IPS-18c (cell line): ENCODE measurements around the gene RHD.
"Not testable (repeated sequence)": the region's sequence is repeated elsewhere in the genome, so short reads cannot be mapped to it uniquely, and the experiment has no call there.

Experiments used
- H3K4me3 ChIP-seq: 2 replicates; pipeline ENCODE4 v1.7.0; 2013; ENCODE audit warnings: low read depth, mild to moderate bottlenecking, low read length, moderate library complexity; ENCODE audit not compliant: insufficient read depth
- H3K9me3 ChIP-seq: one replicate; pipeline ENCODE4 v1.6.1; 2013; ENCODE audit warnings: mild to moderate bottlenecking, low read length, moderate library complexity; ENCODE audit not compliant: control insufficient read depth, insufficient read depth

Gene RHD

GRCh38 chr1:25272238-25272637, at the start of gene RHD:
TSS of gene RHD (plus strand) at chr1:25272509. CDS start at chr1:25272548, 39 bp downstream.
- H3K4me3 ChIP-seq, H3K9me3 ChIP-seq: not testable (repeated sequence)

- H3K4me3 ChIP-seq: no peak overlapping the region
- no peaks in the 10 kb centered on the region for H3K9me3 ChIP-seq
Observed at GRCh38 chr1:25222606-25223005, 49.7 kb upstream of the RHD start.

GRCh38 chr1:25223471-25223870, 48.8 kb upstream of the RHD start:
- no peaks in the 10 kb centered on the region for H3K9me3 ChIP-seq
- H3K4me3 ChIP-seq: no peak overlapping the region

- H3K9me3 ChIP-seq: peaks cover 3% of the 10 kb centered on the region
Observed at GRCh38 chr1:25232027-25232865, 40.1 kb upstream of the RHD start, which contains the start of gene SYF2. TSS of gene SYF2 (minus strand) at chr1:25232502. CDS start at chr1:25232467, 35 bp downstream.

GRCh38 chr1:25232866-25233784, 39.2 kb upstream of the RHD start:
- peak overlapping the region; percentile 82 for H3K4me3 ChIP-seq
- peaks cover 3% of the 10 kb centered on the region for H3K9me3 ChIP-seq

More at GRCh38 chr1:25232027-25232865, 40.1 kb upstream of the RHD start, which contains the start of gene SYF2:
- peak within 1 kb of the TSS; percentile 82 for H3K4me3 ChIP-seq

GRCh38 chr1:25235411-25235810, 36.9 kb upstream of the RHD start:
- not testable (repeated sequence) for H3K9me3 ChIP-seq, H3K4me3 ChIP-seq

- H3K4me3 ChIP-seq, H3K9me3 ChIP-seq: not testable (repeated sequence)
Observed at GRCh38 chr1:25236261-25236660, 36.0 kb upstream of the RHD start.

- Histone ChIP-seq H3K9me3 (peaks cover 3% of the 10 kb centered on the region), H3K4me3 (no peak overlapping the region)
Observed at GRCh38 chr1:25238046-25238445, 34.3 kb upstream of the RHD start.

- Histone ChIP-seq H3K9me3 (peaks cover 3% of the 10 kb centered on the region), H3K4me3 (peak overlapping the region; percentile 59)
Observed at GRCh38 chr1:25239681-25240541, 32.4 kb upstream of the RHD start.

GRCh38 chr1:25243907-25244306, 28.4 kb upstream of the RHD start:
- H3K9me3 ChIP-seq: no peaks in the 10 kb centered on the region
- H3K4me3 ChIP-seq: no peak overlapping the region

GRCh38 chr1:25245393-25245792, 26.9 kb upstream of the RHD start:
- H3K4me3 ChIP-seq: no peak overlapping the region; the same call in 1 of the 2 replicates
- no peaks in the 10 kb centered on the region for H3K9me3 ChIP-seq

GRCh38 chr1:25245809-25246599, 26.3 kb upstream of the RHD start:
- peak overlapping the region; percentile 98 for H3K4me3 ChIP-seq
- H3K9me3 ChIP-seq: no peaks in the 10 kb centered on the region

GRCh38 chr1:25246600-25247023, 25.7 kb upstream of the RHD start:
- Histone ChIP-seq H3K4me3 (peak overlapping the region; percentile 98), H3K9me3 (no peaks in the 10 kb centered on the region)

- Histone ChIP-seq H3K4me3 (peak within 1 kb of the TSS; percentile 98), H3K9me3 (no peaks in the 10 kb centered on the region)
Observed at GRCh38 chr1:25247024-25247828, 25.1 kb upstream of the RHD start, which contains the start of gene RSRP1. TSS of gene RSRP1 (minus strand) at chr1:25247454. CDS start at chr1:25246963, 491 bp downstream.
